H7 (cell line): ENCODE results near the gene ZNF532. TPM values are rescaled to one million over a fixed set of nuclear protein-coding genes. Genes with fewer than 3 reads are reported as not detected.

Source experiments
- DNase-seq: peaks from one replicate; pipeline ENCODE4 v3.0.0; 2012
- H3K27me3 ChIP-seq: 2 replicates; pipeline ENCODE4 v1.6.0; 2011; ENCODE audit warnings: mild to moderate bottlenecking, low read length; ENCODE audit not compliant: control insufficient read depth, insufficient read depth
- H3K36me3 ChIP-seq: replicated peaks from 2 replicates; pipeline ENCODE4 v1.5.1; 2011; ENCODE audit warnings: low read length; ENCODE audit not compliant: control insufficient read depth, insufficient read depth
- H3K4me3 ChIP-seq: 2 replicates; pipeline ENCODE4 v1.5.1; 2011; ENCODE audit warnings: low read depth, mild to moderate bottlenecking, control low read depth, low read length, moderate library complexity; ENCODE audit not compliant: insufficient read depth
- total RNA-seq: library from RNA; depleted of rRNA; stranded (reverse); fragments of >200 nt; shearing (Covaris generic); gene quantifications from 2 replicates; pipeline ENCODE4 v1.2.3, GENCODE V29; 2014

The ZNF532 gene
- total RNA-seq, 1 experiment from 2014 or later: 71.6 TPM

DNA sequence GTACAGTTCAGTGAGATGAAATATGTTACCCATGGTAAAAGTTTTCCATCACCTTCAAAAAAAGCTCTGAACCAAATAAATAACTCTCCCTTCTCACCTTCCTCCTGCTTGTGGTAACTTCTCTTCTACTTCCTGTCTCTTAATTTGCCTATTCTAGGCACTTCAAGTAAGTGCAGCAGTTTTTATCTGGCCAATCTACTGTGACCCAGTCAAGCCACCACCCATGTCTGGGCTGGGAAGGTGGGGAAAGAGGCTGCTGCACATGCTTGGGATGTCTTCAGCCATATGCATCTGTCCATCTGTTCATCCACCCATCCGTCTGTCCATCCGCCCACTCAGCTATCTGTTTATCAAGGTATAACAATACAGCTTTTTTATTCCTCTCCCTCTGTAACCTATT lies 31.6 kb downstream of the ZNF532 start:
- DNase-seq: no peak
- Histone ChIP-seq H3K36me3 (peaks cover 23% of the 10 kb centered on the region), H3K4me3 (no peak overlapping the region), H3K27me3 (no peaks in the 10 kb centered on the region)

- DNase-seq: no peak
- Histone ChIP-seq H3K27me3 (no peaks in the 10 kb centered on the region), H3K4me3 (no peak overlapping the region), H3K36me3 (peaks cover 29% of the 10 kb centered on the region)
Measured at GRCh38 chr18:58896734-58897508, 32.2 kb downstream of the ZNF532 start.

DNA sequence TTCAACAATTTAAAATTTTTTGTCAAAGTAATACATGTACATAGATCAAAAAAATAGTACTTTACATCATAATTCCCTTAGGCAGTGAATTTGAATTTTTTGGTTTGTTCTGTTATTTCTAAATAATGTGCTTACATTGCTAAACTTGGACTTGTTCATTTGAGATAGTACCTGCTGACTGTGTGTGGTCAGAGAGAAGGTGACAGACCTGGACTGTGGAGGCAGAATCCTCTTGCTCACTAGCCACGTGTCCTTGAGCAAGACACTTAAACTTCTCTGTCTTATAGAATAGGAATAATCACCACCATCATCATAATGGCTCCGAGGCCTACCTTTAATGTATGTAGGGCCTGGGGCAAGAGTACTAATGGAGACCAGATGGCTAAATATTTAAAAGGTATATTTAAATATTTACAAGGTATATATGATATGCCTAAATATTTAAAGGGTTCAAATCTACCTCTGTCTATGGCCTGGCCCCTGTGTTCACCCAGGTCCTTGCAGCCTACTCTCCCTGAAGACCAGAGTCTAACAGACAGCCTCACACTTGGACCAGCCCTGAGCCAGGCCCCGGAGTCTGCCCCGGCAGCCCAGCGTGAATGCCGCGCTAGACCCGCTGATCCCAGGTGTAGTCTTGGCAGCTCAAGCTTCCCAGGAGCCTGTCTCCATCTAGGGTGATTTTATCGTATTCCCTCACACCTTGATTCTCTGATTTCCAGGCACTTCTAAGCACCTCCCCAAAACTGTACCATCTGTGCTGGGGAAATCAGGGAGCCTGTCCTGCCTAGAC lies 33.5 kb downstream of the ZNF532 start:
- H3K4me3 ChIP-seq: no peak overlapping the region
- H3K27me3 ChIP-seq: no peaks in the 10 kb centered on the region
- no peak for DNase-seq
- peaks cover 32% of the 10 kb centered on the region for H3K36me3 ChIP-seq

- DNase-seq: no peak
- H3K27me3 ChIP-seq: no peaks in the 10 kb centered on the region
- no peak overlapping the region for H3K4me3 ChIP-seq
- peaks cover 32% of the 10 kb centered on the region for H3K36me3 ChIP-seq
Measured at GRCh38 chr18:58900015-58900649, 35.5 kb downstream of the ZNF532 start.

DNA sequence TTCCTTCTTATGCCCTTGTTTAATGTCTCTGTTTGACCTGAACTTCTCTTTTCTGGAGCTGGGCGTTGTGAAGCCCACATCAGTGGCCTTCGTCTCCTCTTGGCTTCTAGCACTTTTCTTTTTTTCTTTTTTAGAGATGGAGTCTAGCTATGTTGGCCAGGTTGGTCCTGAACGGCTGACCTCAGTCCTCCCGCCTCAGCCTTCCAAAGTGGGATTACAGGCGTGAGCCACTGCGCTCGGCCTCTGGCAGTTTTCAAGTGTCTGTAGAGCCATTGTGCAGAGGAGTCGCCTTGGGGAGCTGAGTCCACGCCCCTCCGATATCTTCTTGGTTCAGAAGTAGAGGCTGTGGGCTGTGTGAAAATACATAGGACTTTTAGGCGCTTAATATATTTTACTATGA lies 36.5 kb downstream of the ZNF532 start:
- H3K4me3 ChIP-seq: no peak overlapping the region
- peaks cover 30% of the 10 kb centered on the region for H3K36me3 ChIP-seq
- DNase-seq: no peak
- no peaks in the 10 kb centered on the region for H3K27me3 ChIP-seq

GRCh38 chr18:58901783-58902182 lies 37.1 kb downstream of the ZNF532 start:
- H3K36me3 ChIP-seq: peaks cover 27% of the 10 kb centered on the region
- DNase-seq: no peak
- H3K27me3 ChIP-seq: no peaks in the 10 kb centered on the region
- no peak overlapping the region for H3K4me3 ChIP-seq

DNA sequence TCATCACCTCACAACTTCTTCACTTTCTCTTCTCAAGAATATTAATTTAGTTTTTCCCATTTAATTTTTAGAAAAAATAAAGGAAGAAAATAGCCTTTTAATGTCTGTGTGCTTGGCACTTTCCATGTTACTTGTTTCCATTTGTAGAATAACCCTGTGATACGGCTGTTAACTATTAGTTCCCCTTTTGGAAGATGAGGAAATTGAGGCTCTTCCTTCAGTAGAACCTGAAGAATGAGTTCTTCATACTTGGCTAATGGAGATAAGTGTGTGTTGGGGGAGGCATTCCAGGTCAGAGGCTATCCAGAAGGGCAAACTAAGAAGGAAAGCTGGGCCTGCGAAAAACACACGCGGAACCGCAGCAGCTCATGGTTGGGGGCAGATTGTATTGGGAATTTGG lies 38.3 kb downstream of the ZNF532 start:
- H3K4me3 ChIP-seq: no peak overlapping the region
- DNase-seq: no peak
- H3K36me3 ChIP-seq: peaks cover 25% of the 10 kb centered on the region
- H3K27me3 ChIP-seq: no peaks in the 10 kb centered on the region

GRCh38 chr18:58903533-58903932 lies 38.9 kb downstream of the ZNF532 start:
- H3K27me3 ChIP-seq: no peaks in the 10 kb centered on the region
- H3K36me3 ChIP-seq: peaks cover 24% of the 10 kb centered on the region
- no peak overlapping the region for H3K4me3 ChIP-seq
- DNase-seq: no peak

GRCh38 chr18:58905777-58906428 lies 41.2 kb downstream of the ZNF532 start:
- Histone ChIP-seq H3K36me3 (peaks cover 19% of the 10 kb centered on the region), H3K4me3 (no peak overlapping the region), H3K27me3 (no peaks in the 10 kb centered on the region)
- no peak for DNase-seq

- no peak overlapping the region for H3K4me3 ChIP-seq
- peaks cover 11% of the 10 kb centered on the region for H3K36me3 ChIP-seq
- DNase-seq: no peak
- no peaks in the 10 kb centered on the region for H3K27me3 ChIP-seq
Measured at GRCh38 chr18:58908006-58908405, 43.3 kb downstream of the ZNF532 start.

DNA sequence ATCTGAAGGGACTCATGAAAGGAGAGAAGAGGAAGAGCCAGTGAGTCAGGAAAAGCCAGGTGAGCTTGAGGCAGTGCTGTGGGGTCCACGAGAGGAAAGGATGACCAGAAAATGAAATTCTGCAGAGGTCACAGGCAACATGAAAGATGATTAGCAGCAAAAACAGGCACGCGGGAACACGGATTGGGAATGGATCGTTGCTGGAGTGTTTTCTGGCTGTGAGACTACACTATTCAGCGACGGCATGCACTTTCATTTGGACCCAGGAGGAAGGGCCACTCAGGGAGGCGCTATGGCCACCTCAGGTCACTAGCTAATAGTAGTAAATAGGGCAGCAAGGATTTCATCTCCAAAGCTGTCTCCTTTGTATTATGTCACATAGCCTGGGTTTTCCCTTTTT lies 44.8 kb downstream of the ZNF532 start:
- Histone ChIP-seq H3K36me3 (peaks cover 9% of the 10 kb centered on the region), H3K4me3 (no peak overlapping the region), H3K27me3 (no peaks in the 10 kb centered on the region)
- no peak for DNase-seq

GRCh38 chr18:58911241-58911640 lies 46.6 kb downstream of the ZNF532 start:
- no peaks in the 10 kb centered on the region for H3K27me3 ChIP-seq
- no peak for DNase-seq
- H3K36me3 ChIP-seq: peaks cover 13% of the 10 kb centered on the region
- H3K4me3 ChIP-seq: no peak overlapping the region

DNA sequence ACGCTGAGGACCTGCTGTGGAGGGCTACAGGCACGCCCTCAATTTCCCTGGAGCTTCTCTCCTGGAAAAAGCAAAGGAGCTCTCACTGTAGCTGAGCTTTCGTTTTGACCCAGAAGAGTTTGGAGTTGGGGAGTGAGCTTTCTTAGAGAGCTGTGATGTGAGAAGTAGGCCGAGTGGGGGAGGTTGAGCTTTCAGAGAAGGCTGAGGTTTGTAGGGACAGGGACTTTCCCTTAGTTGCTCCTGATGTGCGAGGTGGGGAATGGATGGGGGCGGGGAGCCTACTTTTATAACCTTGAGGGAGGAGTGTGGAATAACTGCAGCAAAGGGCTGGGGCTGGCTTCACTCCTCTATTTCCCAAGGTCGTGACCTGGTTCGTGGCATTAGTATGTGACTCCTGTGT lies 47.1 kb downstream of the ZNF532 start:
- H3K36me3 ChIP-seq: peaks cover 14% of the 10 kb centered on the region
- peak; percentile 43 for DNase-seq
- no peaks in the 10 kb centered on the region for H3K27me3 ChIP-seq
- H3K4me3 ChIP-seq: no peak overlapping the region

- DNase-seq: no peak
- H3K36me3 ChIP-seq: peaks cover 31% of the 10 kb centered on the region
- no peaks in the 10 kb centered on the region for H3K27me3 ChIP-seq
- no peak overlapping the region for H3K4me3 ChIP-seq
Measured at GRCh38 chr18:58915006-58915799, 50.5 kb downstream of the ZNF532 start.
